ENCODE data around the gene IL18BP. TPM values are rescaled to one million over a fixed set of nuclear protein-coding genes. Genes with fewer than 3 reads are reported as not detected.

Gene IL18BP
- total and polyA plus RNA-seq, 2 of the 13 experiments (the other 11 are each of a cell fraction or from before 2014, with no cell fraction given): 4.1 to 12.8 TPM

GRCh38 chr11:71971680-71972079 is 27.0 kb upstream of the IL18BP start:
- DNase-seq (ENCODE audit: low spot score) (no peak), ATAC-seq (no peak), FAIRE-seq (no peak)
- H3K27ac ChIP-seq (ENCODE audit: extremely low read length, insufficient read depth, low read length): no peak overlapping the region
- peak; percentile 99 to 100 for TF ChIP-seq MAFK (conservative IDR thresholded peaks at IDR 0.05 in 1 of 2, IDR thresholded peaks at IDR 0.05 in 1 of 2; ENCODE audit: low read length in 2 of 2)
- no peak for TF ChIP-seq DMAP1 (CRISPR knock-in tag; IDR thresholded peaks at IDR 0.05)
- TF ChIP-seq MAFF (IDR thresholded peaks at IDR 0.05; ENCODE audit: low read depth, low read length): peak; percentile 100
- TF ChIP-seq KMT2A (CRISPR knock-in tag; IDR thresholded peaks at IDR 0.05): no peak
- no peak overlapping the region for H2AFZ ChIP-seq (ENCODE audit: low read length)
- no peak overlapping the region for H3K4me2 ChIP-seq (ENCODE audit: low read depth, low read length)
- intact Hi-C loops (cut with micrococcal nuclease; ENCODE audit: unreplicated experiment) (no loop called here), in situ Hi-C loops (cut with HindIII; ENCODE audit: extremely low pct_ligation_motif_present, low pct_unique_long_range_greater_than_20kb) (no loop called here)
- no peaks in the 10 kb centered on the region for H3K9me3 ChIP-seq (ENCODE audit: low read length)
- H3K36me3 ChIP-seq (replicated peaks in 1 of 2; ENCODE audit: control insufficient read depth in 1 of 2, insufficient read depth in 2 of 2, low read length in 2 of 2): peaks cover 9 to 31% of the 10 kb centered on the region in 2 experiments; a peak in 4 of 5 replicates
- no peaks in the 10 kb centered on the region for H4K20me1 ChIP-seq (ENCODE audit: insufficient read depth, low read length)
- H3K79me2 ChIP-seq (ENCODE audit: insufficient read depth, low read length): peaks cover 2% of the 10 kb centered on the region
- H3K4me1 ChIP-seq (ENCODE audit: insufficient read depth, low read length): no peaks in the 10 kb centered on the region
- POLR2A ChIA-PET: no interaction called here
- BruUV-seq (replicated peaks): no TSS peak
- 99% methylated on average over 2 of the region's 2 CpGs for WGBS (ENCODE audit: low lambda C conversion rate)
- H3K4me3 ChIP-seq (replicated peaks in 1 of 3; ENCODE audit: insufficient read depth in 1 of 3, low read depth in 2 of 3, low read length in 3 of 3): no peak overlapping the region
- H3K9ac ChIP-seq (ENCODE audit: insufficient read depth, low read depth, low read length): no peak overlapping the region
- CTCF ChIA-PET (ENCODE audit: low intra/inter-chr PET ratio, low total read pairs): no interaction called here
- no peaks in the 10 kb centered on the region for H3K27me3 ChIP-seq (ENCODE audit: control insufficient read depth in 1 of 2, insufficient read depth in 2 of 2, low read length in 2 of 2)

- WGBS (ENCODE audit: low lambda C conversion rate): 98% methylated on average over 5 of the region's 5 CpGs
- no peak overlapping the region for H3K4me3 ChIP-seq (replicated peaks in 1 of 3; ENCODE audit: insufficient read depth in 1 of 3, low read depth in 2 of 3, low read length in 3 of 3)
- no peaks in the 10 kb centered on the region for H3K4me1 ChIP-seq (ENCODE audit: insufficient read depth, low read length)
- POLR2A ChIA-PET: interaction anchor here (1.3 kb wide), 1 partner anchor 28 kb away, joined by 3 read pairs; no protein-coding TSS in a partner anchor
- no peaks in the 10 kb centered on the region for H4K20me1 ChIP-seq (ENCODE audit: insufficient read depth, low read length)
- BruUV-seq (replicated peaks): no TSS peak
- TF ChIP-seq HMG20A (CRISPR knock-in tag; IDR thresholded peaks at IDR 0.05; ENCODE audit: borderline replicate concordance): no peak
- no peak for TF ChIP-seq ISX (CRISPR knock-in tag; conservative IDR thresholded peaks at IDR 0.05)
- no peak for TF ChIP-seq ZNF354B (CRISPR knock-in tag; IDR thresholded peaks at IDR 0.05)
- no peaks in the 10 kb centered on the region for H3K27me3 ChIP-seq (ENCODE audit: control insufficient read depth in 1 of 2, insufficient read depth in 2 of 2, low read length in 2 of 2)
- no peak overlapping the region for H3K9ac ChIP-seq (ENCODE audit: insufficient read depth, low read depth, low read length)
- H3K27ac ChIP-seq (ENCODE audit: extremely low read length, insufficient read depth, low read length): no peak overlapping the region
- FAIRE-seq (no peak), ATAC-seq (no peak), DNase-seq (ENCODE audit: low spot score) (no peak)
- H2AFZ ChIP-seq (ENCODE audit: low read length): no peak overlapping the region
- CTCF ChIA-PET (ENCODE audit: low intra/inter-chr PET ratio, low total read pairs): no interaction called here
- no peak overlapping the region for H3K4me2 ChIP-seq (ENCODE audit: low read depth, low read length)
- in situ Hi-C loops (cut with HindIII; ENCODE audit: extremely low pct_ligation_motif_present, low pct_unique_long_range_greater_than_20kb): no loop called here
- H3K9me3 ChIP-seq (ENCODE audit: low read length): no peaks in the 10 kb centered on the region
- intact Hi-C loops (cut with micrococcal nuclease; ENCODE audit: unreplicated experiment): no loop called here
- peaks cover 7 to 41% of the 10 kb centered on the region in 2 experiments; a peak in 4 of 5 replicates for H3K36me3 ChIP-seq (replicated peaks in 1 of 2; ENCODE audit: control insufficient read depth in 1 of 2, insufficient read depth in 2 of 2, low read length in 2 of 2)
- peaks cover 2% of the 10 kb centered on the region for H3K79me2 ChIP-seq (ENCODE audit: insufficient read depth, low read length)
These were observed 22.2 kb upstream of the IL18BP start for GRCh38 chr11:71976551-71976950.
